GM10847 (cell line): ENCODE data around the gene DOP1A.

Experiments
- POLR2A ChIP-seq: IDR thresholded peaks from 2 replicates; pipeline ENCODE4 v1.6.1; 2011; ENCODE audit not compliant: insufficient read length; ENCODE audit errors: extremely low read depth

Gene DOP1A

GRCh38 chr6:83167726-83168278 is 100.3 kb downstream of the DOP1A start:
- TF ChIP-seq POLR2A = no peak

- no peak for TF ChIP-seq POLR2A
These were observed 101.1 kb downstream of the DOP1A start for GRCh38 chr6:83168556-83168955.

- TF ChIP-seq POLR2A = no peak
These were observed 101.6 kb downstream of the DOP1A start for GRCh38 chr6:83169106-83169505.

DNA sequence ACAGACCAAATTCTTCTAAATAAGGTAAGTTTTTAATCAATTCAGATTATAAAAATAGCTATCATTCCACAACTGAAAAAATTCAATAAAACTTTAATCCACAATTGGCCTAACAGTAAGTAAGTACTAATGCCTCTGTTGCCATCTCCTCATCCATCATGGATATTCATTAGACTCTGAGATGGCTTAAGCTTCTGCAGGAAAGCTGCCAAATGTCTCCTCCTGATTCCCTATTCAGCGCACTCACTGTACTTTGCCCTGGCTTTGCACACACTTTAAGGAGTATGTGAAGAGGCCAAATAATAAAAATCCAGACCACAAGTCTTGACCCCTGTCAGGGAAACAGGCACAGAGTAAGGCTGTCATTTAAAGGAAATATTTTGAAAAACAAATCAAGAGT is 102.0 kb downstream of the DOP1A start:
- no peak for TF ChIP-seq POLR2A

DNA sequence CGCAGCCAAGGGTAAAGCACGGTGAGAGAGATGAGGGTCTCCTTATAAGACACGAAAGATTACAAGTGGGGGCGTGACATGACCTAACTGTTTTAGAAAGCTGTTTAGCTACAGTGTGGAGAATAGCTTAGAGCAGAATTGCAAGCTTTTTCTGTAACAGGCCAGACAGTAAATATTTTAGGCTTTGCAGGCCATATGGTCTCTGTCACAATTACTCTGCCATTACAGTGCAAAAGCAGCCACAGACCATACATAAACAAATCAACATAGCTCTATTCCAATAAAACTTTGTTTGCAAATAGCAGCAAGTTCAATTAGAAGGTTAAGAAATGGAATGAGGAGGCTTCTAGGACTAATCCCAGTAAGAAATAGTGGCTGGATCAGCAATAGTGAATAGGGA is 108.8 kb downstream of the DOP1A start:
- TF ChIP-seq POLR2A = no peak

GRCh38 chr6:83180426-83180950 is 113.0 kb downstream of the DOP1A start:
- TF ChIP-seq POLR2A = no peak

- no peak for TF ChIP-seq POLR2A
These were observed 114.6 kb downstream of the DOP1A start for GRCh38 chr6:83182114-83182513.

- no peak for TF ChIP-seq POLR2A
These were observed 115.8 kb downstream of the DOP1A start for GRCh38 chr6:83183082-83183828.

- TF ChIP-seq POLR2A = no peak
These were observed 117.6 kb downstream of the DOP1A start for GRCh38 chr6:83185096-83185495.

DNA sequence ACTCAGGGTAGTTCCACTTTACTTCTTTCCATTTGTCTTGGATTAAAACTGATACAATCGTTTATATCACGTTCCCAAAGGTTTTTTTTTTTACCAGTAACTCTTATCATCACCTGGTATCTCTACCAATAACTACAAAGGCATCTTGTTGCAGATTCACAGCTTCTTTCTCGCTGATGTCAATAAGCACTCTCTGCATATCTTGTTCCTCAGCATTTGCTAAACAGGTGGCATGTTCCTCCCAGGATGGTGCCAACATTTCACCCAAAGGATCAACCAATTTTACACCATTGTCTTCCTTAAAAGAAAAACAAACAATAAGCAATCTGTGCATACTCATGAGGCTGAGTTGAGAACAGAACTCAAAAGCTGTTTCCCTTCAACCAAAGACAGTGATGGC is 121.0 kb downstream of the DOP1A start:
- no peak for TF ChIP-seq POLR2A

GRCh38 chr6:83190626-83191025 is 123.2 kb downstream of the DOP1A start:
- no peak for TF ChIP-seq POLR2A

- no peak for TF ChIP-seq POLR2A
These were observed 125.0 kb downstream of the DOP1A start for GRCh38 chr6:83192456-83192855.

DNA sequence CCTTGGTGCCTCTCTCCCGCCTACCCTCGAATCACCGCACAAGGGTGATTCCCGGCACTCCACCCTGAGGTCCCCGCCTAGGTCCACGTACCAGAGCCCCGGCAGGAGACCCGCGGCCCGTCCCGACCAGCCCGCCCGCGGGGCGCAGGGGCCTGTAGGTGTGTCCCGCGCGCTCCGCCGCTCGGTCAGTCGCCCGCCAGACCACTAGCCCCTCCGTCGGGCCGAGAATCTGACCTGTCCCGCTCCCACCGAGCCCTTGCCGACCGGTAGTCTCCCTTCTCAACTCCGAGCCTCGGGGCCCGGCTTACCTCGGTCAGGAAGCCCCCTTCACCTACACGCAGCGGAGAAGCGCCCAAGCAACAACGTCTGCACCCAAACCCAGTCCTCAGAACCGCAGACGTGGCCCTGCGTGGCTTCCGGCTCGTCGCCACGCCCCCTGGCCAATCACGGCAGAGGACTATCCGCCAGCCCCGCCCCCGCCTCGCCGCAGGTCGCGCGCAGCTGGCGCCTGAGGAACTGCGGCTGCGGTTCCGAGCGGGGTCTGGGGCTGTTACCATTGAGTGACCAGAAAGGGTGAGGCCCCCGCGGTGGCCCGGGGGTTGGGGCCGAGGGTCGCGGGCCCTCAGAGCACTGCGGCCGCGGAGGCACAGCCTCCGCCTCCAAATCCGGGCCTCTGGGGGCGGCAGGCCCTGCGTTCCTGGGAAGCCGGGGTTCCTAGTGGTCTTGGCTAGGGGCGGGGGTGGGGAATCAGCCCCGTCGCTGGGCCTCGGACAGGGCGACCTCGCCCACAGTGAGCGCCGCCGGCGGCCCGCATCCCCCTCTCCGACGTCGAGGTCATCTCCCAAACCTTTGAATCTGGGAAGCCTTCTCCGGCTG is 125.6 kb downstream of the DOP1A start, which contains the start of the genes PGM3 and RWDD2A:
Gene PGM3, minus strand, starts transcription at position 395 of the 876 bp plus-strand sequence. CDS start 2,253 bp downstream, outside the sequence.
Gene RWDD2A, plus strand, starts transcription at position 487 of the 876 bp plus-strand sequence. CDS start 1,095 bp downstream, outside the sequence.
- TF ChIP-seq POLR2A = peak; percentile 89

GRCh38 chr6:83193747-83194566 is 126.5 kb downstream of the DOP1A start:
- no peak for TF ChIP-seq POLR2A
